ENCODE results near the gene CFAP91.

CFAP91 gene

GRCh38 chr3:119679874-119680273 lies 22.9 kb upstream of the CFAP91 start:
- Histone ChIP-seq H3K4me1 (ENCODE audit: insufficient read depth, low read length, poor library complexity, severe bottlenecking) (peaks cover 21% of the 10 kb centered on the region), H3K4me2 (ENCODE audit: low read depth, low read length, poor library complexity, severe bottlenecking) (no peak overlapping the region), H3K9me3 (ENCODE audit: insufficient read depth, low read depth, low read length) (no peaks in the 10 kb centered on the region), H3K4me3 (ENCODE audit: low read length, poor library complexity, severe bottlenecking) (no peak overlapping the region), H4K20me1 (ENCODE audit: insufficient read depth, low read length, poor library complexity, severe bottlenecking) (peaks cover 8% of the 10 kb centered on the region), H3K9me2 (replicated peaks; ENCODE audit: low read depth, low read length) (no peaks in the 10 kb centered on the region), H3K79me2 (ENCODE audit: insufficient read depth, low read length) (peaks cover 19% of the 10 kb centered on the region), H2AFZ (ENCODE audit: low read length) (0 out of 2 replicates have a peak overlapping the region, but pooled peaks have one; percentile 60), H3K36me3 (ENCODE audit: insufficient read depth, low read length) (no peaks in the 10 kb centered on the region), H3F3A (ENCODE audit: low read depth) (no peaks in the 10 kb centered on the region), H3K27me3 (ENCODE audit: insufficient read depth, low read length, poor library complexity, severe bottlenecking) (peaks cover 1% of the 10 kb centered on the region), H3K9ac (ENCODE audit: low read depth, low read length, poor library complexity, severe bottlenecking) (no peak overlapping the region)
- TF ChIP-seq CTCF (conservative IDR thresholded peaks at IDR 0.05; ENCODE audit: low read length) (no peak), EZH2phosphoT487 (IDR thresholded peaks at IDR 0.05; ENCODE audit: borderline replicate concordance) (no peak)

GRCh38 chr3:119681279-119681678 lies 21.5 kb upstream of the CFAP91 start:
- Histone ChIP-seq H3K79me2 (ENCODE audit: insufficient read depth, low read length) (peaks cover 5% of the 10 kb centered on the region), H3K9me3 (ENCODE audit: insufficient read depth, low read depth, low read length) (no peaks in the 10 kb centered on the region), H3K4me3 (ENCODE audit: low read length, poor library complexity, severe bottlenecking) (no peak overlapping the region), H3K4me1 (ENCODE audit: insufficient read depth, low read length, poor library complexity, severe bottlenecking) (peaks cover 7% of the 10 kb centered on the region), H3K9me2 (replicated peaks; ENCODE audit: low read depth, low read length) (no peaks in the 10 kb centered on the region), H3K4me2 (ENCODE audit: low read depth, low read length, poor library complexity, severe bottlenecking) (no peak overlapping the region), H3K36me3 (ENCODE audit: insufficient read depth, low read length) (no peaks in the 10 kb centered on the region), H3K27me3 (ENCODE audit: insufficient read depth, low read length, poor library complexity, severe bottlenecking) (peaks cover 6% of the 10 kb centered on the region), H3F3A (ENCODE audit: low read depth) (no peaks in the 10 kb centered on the region), H4K20me1 (ENCODE audit: insufficient read depth, low read length, poor library complexity, severe bottlenecking) (no peaks in the 10 kb centered on the region), H2AFZ (ENCODE audit: low read length) (no peak overlapping the region), H3K9ac (ENCODE audit: low read depth, low read length, poor library complexity, severe bottlenecking) (no peak overlapping the region)
- TF ChIP-seq CTCF (conservative IDR thresholded peaks at IDR 0.05; ENCODE audit: low read length) (peak; percentile 71), EZH2phosphoT487 (IDR thresholded peaks at IDR 0.05; ENCODE audit: borderline replicate concordance) (no peak)

DNA sequence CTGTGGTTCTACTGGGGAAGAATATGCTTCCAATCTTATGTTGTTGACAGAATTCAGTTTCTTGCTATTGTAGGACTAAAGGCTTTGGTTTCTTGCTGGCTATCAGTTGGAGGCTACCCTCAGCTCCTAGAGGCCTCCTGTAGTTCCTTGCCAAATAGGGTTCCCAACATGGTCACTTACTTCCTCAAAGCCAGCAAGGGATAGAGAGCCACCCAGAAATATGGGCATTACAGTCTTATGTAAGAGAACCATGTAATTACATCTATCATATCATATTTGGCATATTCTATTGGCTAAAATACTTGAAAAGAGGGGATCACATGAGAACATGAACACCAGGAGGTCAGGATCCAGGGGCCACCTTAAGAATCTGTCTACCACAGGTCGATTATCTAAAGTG lies 19.4 kb upstream of the CFAP91 start:
- no peak overlapping the region for H3K4me2 ChIP-seq (ENCODE audit: low read depth, low read length, poor library complexity, severe bottlenecking)
- H3K9me2 ChIP-seq (replicated peaks; ENCODE audit: low read depth, low read length) = no peaks in the 10 kb centered on the region
- TF ChIP-seq EZH2phosphoT487 (IDR thresholded peaks at IDR 0.05; ENCODE audit: borderline replicate concordance) = no peak
- no peak for TF ChIP-seq CTCF (conservative IDR thresholded peaks at IDR 0.05; ENCODE audit: low read length)
- H3K9me3 ChIP-seq (ENCODE audit: insufficient read depth, low read depth, low read length) = no peaks in the 10 kb centered on the region
- no peak overlapping the region for H2AFZ ChIP-seq (ENCODE audit: low read length)
- H3K27me3 ChIP-seq (ENCODE audit: insufficient read depth, low read length, poor library complexity, severe bottlenecking) = peaks cover 6% of the 10 kb centered on the region
- H3K4me1 ChIP-seq (ENCODE audit: insufficient read depth, low read length, poor library complexity, severe bottlenecking) = no peaks in the 10 kb centered on the region
- H3F3A ChIP-seq (ENCODE audit: low read depth) = no peaks in the 10 kb centered on the region
- no peaks in the 10 kb centered on the region for H3K36me3 ChIP-seq (ENCODE audit: insufficient read depth, low read length)
- H3K79me2 ChIP-seq (ENCODE audit: insufficient read depth, low read length) = no peaks in the 10 kb centered on the region
- H4K20me1 ChIP-seq (ENCODE audit: insufficient read depth, low read length, poor library complexity, severe bottlenecking) = no peaks in the 10 kb centered on the region
- no peak overlapping the region for H3K9ac ChIP-seq (ENCODE audit: low read depth, low read length, poor library complexity, severe bottlenecking)
- no peak overlapping the region for H3K4me3 ChIP-seq (ENCODE audit: low read length, poor library complexity, severe bottlenecking)

Measured in Loucy (cell line).